ENCODE results near the gene SSBP2.

- no peak for TF ChIP-seq CTCF (IDR thresholded peaks at IDR 0.05)
- no peak for TF ChIP-seq POLR2AphosphoS5 (IDR thresholded peaks at IDR 0.05)
- no peak for TF ChIP-seq POLR2A (IDR thresholded peaks at IDR 0.05)
Observed at GRCh38 chr5:81555865-81556264, 195.0 kb downstream of the SSBP2 start.
